ENCODE data around the gene SLC25A44. TPM values are rescaled to one million over a fixed set of nuclear protein-coding genes. Genes with fewer than 3 reads are reported as not detected.
"Not testable (repeated sequence)": the region's sequence is repeated elsewhere in the genome, so short reads cannot be mapped to it uniquely, and the experiment has no call there.

SLC25A44 gene
- total RNA-seq, 2 experiments from 2014 or later = 11.6 to 13.0 TPM

DNA sequence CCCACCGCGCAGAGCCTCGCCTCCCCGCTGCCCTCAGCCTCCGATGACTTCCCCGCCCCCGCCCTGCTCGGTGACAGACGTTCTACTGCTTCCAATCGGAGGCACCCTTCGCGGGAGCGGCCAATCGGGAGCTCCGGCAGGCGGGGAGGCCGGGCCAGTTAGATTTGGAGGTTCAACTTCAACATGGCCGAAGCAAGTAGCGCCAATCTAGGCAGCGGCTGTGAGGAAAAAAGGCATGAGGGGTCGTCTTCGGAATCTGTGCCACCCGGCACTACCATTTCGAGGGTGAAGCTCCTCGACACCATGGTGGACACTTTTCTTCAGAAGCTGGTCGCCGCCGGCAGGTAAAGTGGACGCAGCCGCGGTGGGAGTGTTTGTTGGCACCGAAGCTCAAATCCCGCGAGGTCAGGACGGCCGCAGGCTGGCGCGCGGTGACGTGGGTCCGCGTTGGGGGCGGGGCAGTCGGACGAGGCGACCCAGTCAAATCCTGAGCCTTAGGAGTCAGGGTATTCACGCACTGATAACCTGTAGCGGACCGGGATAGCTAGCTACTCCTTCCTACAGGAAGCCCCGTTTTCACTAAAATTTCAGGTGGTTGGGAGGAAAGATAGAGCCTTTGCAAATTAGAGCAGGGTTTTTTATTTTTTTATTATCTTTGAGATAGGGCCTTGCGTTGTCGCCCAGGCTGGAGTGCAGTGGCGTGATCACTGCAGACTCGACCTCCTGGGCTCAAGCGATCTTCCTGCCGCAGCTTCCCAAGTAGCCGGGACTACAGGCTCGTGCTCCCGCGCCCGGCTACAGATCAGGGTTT, 19.1 kb downstream of the SLC25A44 start, which contains the start of gene PMF1:
TSS of gene PMF1 (plus strand) at position 175 of the 811 bp plus-strand sequence. CDS start at position 184, 9 bp downstream.
- POLR2A ChIA-PET = interaction anchor here (0.6 to 2.8 kb wide), 40 partner anchors 9 to 576 kb away, joined by 3 to 46 read pairs (median 4); partner anchors contain the start of genes ARHGEF2, CCT3, GON4L and KHDC4
- ATAC-seq (ENCODE audit: poor library complexity) = peak; percentile 96
- peak within 1 kb of the TSS; percentile 99 for H3K27ac Mint-ChIP-seq
- CTCF ChIA-PET = interaction anchor here (0.7 to 4.5 kb wide), 4 partner anchors 11 to 116 kb away, joined by 3 to 45 read pairs (median 4); partner anchors contain the start of genes SLC25A44 and SMG5
- peak within 1 kb of the TSS; percentile 90 to 98 for H3K27ac ChIP-seq (ENCODE audit: low read depth in 1 of 2, low read length in 2 of 2)
- H3K36me3 Mint-ChIP-seq (ENCODE audit: low read depth) = peaks cover 76% of the 10 kb centered on the region
- no peaks in the 10 kb centered on the region for H3K27me3 Mint-ChIP-seq
- peaks cover 46% of the 10 kb centered on the region for H3K4me1 ChIP-seq (ENCODE audit: insufficient read depth, low read length)
- TF ChIP-seq CTCF (IDR thresholded peaks at IDR 0.05) = no peak
- H3K4me1 Mint-ChIP-seq (ENCODE audit: low read depth) = peaks cover 37% of the 10 kb centered on the region
- H3K9me3 ChIP-seq (ENCODE audit: control insufficient read depth in 1 of 2, insufficient read depth in 1 of 2, low read length in 2 of 2) = no peaks in the 10 kb centered on the region
- peak within 1 kb of the TSS; percentile 98 for H3K4me3 Mint-ChIP-seq
- intact Hi-C loops (cut with DNase I, micrococcal nuclease) = loop anchor here (1.0 to 10.0 kb wide), 3 partner anchors 20 to 532 kb away; partner anchors contain the start of genes CCT3 (in 1 of the 2), MRPL24 (in 1 of the 2) and TSACC (in 1 of the 2)
- DNase-seq = peak; percentile 90 to 97 (median 94)
- peak within 1 kb of the TSS; percentile 69 for H3K4me3 ChIP-seq (ENCODE audit: low read length)
- no peaks in the 10 kb centered on the region for H3K9me3 Mint-ChIP-seq
- no peaks in the 10 kb centered on the region for H3K27me3 ChIP-seq (ENCODE audit: control insufficient read depth in 1 of 2, insufficient read depth in 2 of 2, low read length in 2 of 2)
- H3K36me3 ChIP-seq (ENCODE audit: insufficient read depth, low read length) = peaks cover 33% of the 10 kb centered on the region

DNA sequence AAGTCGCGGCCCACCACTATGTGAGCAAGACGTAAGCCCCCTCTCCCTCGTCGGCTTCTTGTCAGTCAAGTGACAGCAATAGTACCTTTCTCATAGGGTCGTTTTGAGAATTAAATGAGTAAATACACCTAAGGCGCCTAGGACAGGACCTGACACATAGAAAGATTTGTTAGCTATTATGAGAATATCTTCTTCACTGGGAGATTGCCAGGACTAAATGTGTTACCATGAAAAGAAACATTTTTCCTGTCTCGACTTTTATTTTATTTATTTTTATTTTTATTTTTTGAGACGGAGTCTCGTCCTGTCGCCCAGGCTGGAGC, 19.7 kb downstream of the SLC25A44 start:
- intact Hi-C loops (cut with DNase I, micrococcal nuclease) = loop anchor here in 1 of 2 experiments (5.0 to 10.0 kb wide), 2 partner anchors 124 to 531 kb away; partner anchors contain the start of genes CCT3, MRPL24 and TSACC
- no peak for ATAC-seq (ENCODE audit: poor library complexity)
- Histone ChIP-seq H3K36me3 (ENCODE audit: insufficient read depth, low read length) (peaks cover 28% of the 10 kb centered on the region), H3K27ac (ENCODE audit: low read depth in 1 of 2, low read length in 2 of 2) (peak overlapping the region; percentile 90 to 98), H3K27me3 (ENCODE audit: control insufficient read depth in 1 of 2, insufficient read depth in 2 of 2, low read length in 2 of 2) (no peaks in the 10 kb centered on the region), H3K4me3 (ENCODE audit: low read length) (peak overlapping the region; percentile 69), H3K9me3 (ENCODE audit: control insufficient read depth in 1 of 2, insufficient read depth in 1 of 2, low read length in 2 of 2) (no peaks in the 10 kb centered on the region), H3K4me1 (ENCODE audit: insufficient read depth, low read length) (peaks cover 51% of the 10 kb centered on the region)
- CTCF ChIA-PET = interaction anchor here (0.8 to 4.5 kb wide), 3 partner anchors 11 to 117 kb away, joined by 3 to 45 read pairs (median 6); partner anchors contain the start of gene SMG5
- H3K36me3 Mint-ChIP-seq (ENCODE audit: low read depth) = peaks cover 74% of the 10 kb centered on the region
- no peaks in the 10 kb centered on the region for H3K9me3 Mint-ChIP-seq
- POLR2A ChIA-PET = interaction anchor here (0.8 to 2.8 kb wide), 26 partner anchors 11 to 576 kb away, joined by 3 to 46 read pairs (median 6); partner anchors contain the start of genes CCT3, SEMA4A, SLC25A44 and SMG5
- DNase-seq = no peak
- H3K4me1 Mint-ChIP-seq (ENCODE audit: low read depth) = peaks cover 40% of the 10 kb centered on the region
- peak overlapping the region; percentile 99 for H3K27ac Mint-ChIP-seq
- no peaks in the 10 kb centered on the region for H3K27me3 Mint-ChIP-seq
- TF ChIP-seq CTCF (IDR thresholded peaks at IDR 0.05) = no peak
- H3K4me3 Mint-ChIP-seq = peak overlapping the region; percentile 98

- Mint-ChIP-seq H3K4me1 (ENCODE audit: low read depth) (peaks cover 42% of the 10 kb centered on the region), H3K36me3 (ENCODE audit: low read depth) (peaks cover 70% of the 10 kb centered on the region), H3K9me3 (no peaks in the 10 kb centered on the region), H3K27me3 (no peaks in the 10 kb centered on the region), H3K4me3 (peak overlapping the region; percentile 86), H3K27ac (peak overlapping the region; percentile 99)
- no peak for TF ChIP-seq CTCF (IDR thresholded peaks at IDR 0.05)
- Histone ChIP-seq H3K4me1 (ENCODE audit: insufficient read depth, low read length) (peaks cover 52% of the 10 kb centered on the region), H3K27me3 (ENCODE audit: control insufficient read depth in 1 of 2, insufficient read depth in 2 of 2, low read length in 2 of 2) (no peaks in the 10 kb centered on the region), H3K4me3 (ENCODE audit: low read length) (peak overlapping the region; percentile 69), H3K27ac (ENCODE audit: low read depth in 1 of 2, low read length in 2 of 2) (peak overlapping the region in 1 of 2 donors; percentile 98), H3K36me3 (ENCODE audit: insufficient read depth, low read length) (peaks cover 22% of the 10 kb centered on the region), H3K9me3 (ENCODE audit: control insufficient read depth in 1 of 2, insufficient read depth in 1 of 2, low read length in 2 of 2) (no peaks in the 10 kb centered on the region)
- intact Hi-C loops (cut with DNase I, micrococcal nuclease) = loop anchor here in 1 of 2 experiments (5.0 to 10.0 kb wide), 2 partner anchors 123 to 531 kb away; partner anchors contain the start of genes CCT3, MRPL24 and TSACC
- POLR2A ChIA-PET = interaction anchor here (1.3 to 2.8 kb wide), 6 partner anchors 10 to 118 kb away, joined by 4 to 46 read pairs (median 9); partner anchors contain the start of genes SEMA4A, SLC25A44 and SMG5
- ATAC-seq (ENCODE audit: poor library complexity) (no peak), DNase-seq (no peak)
- CTCF ChIA-PET = interaction anchor here (1.1 to 4.5 kb wide), 3 partner anchors 10 to 117 kb away, joined by 4 to 45 read pairs (median 6); no protein-coding TSS in a partner anchor
Observed at GRCh38 chr1:156214024-156214748, 20.3 kb downstream of the SLC25A44 start.

GRCh38 chr1:156216361-156217086, 22.6 kb downstream of the SLC25A44 start:
- H3K9me3 ChIP-seq (ENCODE audit: control insufficient read depth in 1 of 2, insufficient read depth in 1 of 2, low read length in 2 of 2); H3K27ac Mint-ChIP-seq; H3K27me3 ChIP-seq (ENCODE audit: control insufficient read depth in 1 of 2, insufficient read depth in 2 of 2, low read length in 2 of 2); POLR2A ChIA-PET; DNase-seq; H3K27ac ChIP-seq (ENCODE audit: low read depth in 1 of 2, low read length in 2 of 2); H3K4me3 Mint-ChIP-seq; H3K4me3 ChIP-seq (ENCODE audit: low read length); H3K27me3 Mint-ChIP-seq; H3K9me3 Mint-ChIP-seq; ATAC-seq (ENCODE audit: poor library complexity): not testable (repeated sequence)
- intact Hi-C loops (cut with DNase I, micrococcal nuclease) = loop anchor here in 1 of 2 experiments (10.0 kb wide), 1 partner anchor 528 kb away; the partner anchor contains the start of gene MRPL24
- H3K4me1 Mint-ChIP-seq (ENCODE audit: low read depth) = peaks cover 52% of the 10 kb centered on the region
- Histone ChIP-seq H3K4me1 (ENCODE audit: insufficient read depth, low read length) (peaks cover 55% of the 10 kb centered on the region), H3K36me3 (ENCODE audit: insufficient read depth, low read length) (peaks cover 19% of the 10 kb centered on the region)
- CTCF ChIA-PET = interaction anchor here (4.5 kb wide), 1 partner anchor 8 kb away, joined by 45 read pairs; no protein-coding TSS in a partner anchor
- peaks cover 68% of the 10 kb centered on the region for H3K36me3 Mint-ChIP-seq (ENCODE audit: low read depth)

All from CD4-positive, alpha-beta T cell (primary cell).